Gastroesophageal sphincter (tissue), 3 donors: Measurements from ENCODE around the gene IL23R.

Experiments used
- POLR2A ChIP-seq, 2 donors: fragments of 450-650 bp; IDR thresholded peaks; one replicate each; pipeline ENCODE4 v1.6.1; 2017; ENCODE audit warnings: antibody characterized with exemption in 2 of 2, mild to moderate bottlenecking in 2 of 2, moderate library complexity in 1 of 2
- TF ChIP-seq, protein P1 (sequence below), 4 experiments: fragments of 200-600 bp in 2 of 4; fragments of 450-650 bp in 2 of 4; sonication (generic) in 1 of 4; IDR thresholded peaks; one replicate each; pipeline ENCODE4 v1.5.1; 2017 to 2019; ENCODE audit warnings: antibody characterized with exemption in 4 of 4, mild to moderate bottlenecking in 2 of 4, moderate library complexity in 2 of 4

DNA sequence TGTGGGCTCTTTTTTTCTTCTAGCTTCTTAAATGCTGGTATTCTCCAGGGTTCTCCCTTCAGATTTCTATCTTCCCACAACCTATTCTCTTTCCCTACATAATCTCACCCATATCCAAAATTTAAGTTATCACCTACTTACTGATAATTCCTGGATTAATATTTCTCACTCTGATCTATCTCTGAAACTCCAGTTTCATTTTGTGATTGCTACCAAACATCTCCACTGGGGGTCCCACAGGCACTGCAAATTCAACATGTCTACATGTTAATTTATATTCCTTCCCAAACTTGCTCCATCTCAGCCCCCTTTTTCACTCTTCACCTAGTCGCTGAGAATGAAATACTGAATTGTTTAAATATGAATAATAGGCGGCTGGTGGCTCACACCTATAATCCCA, 21.6 kb upstream of the IL23R start:
- TF ChIP-seq, protein P1, sequence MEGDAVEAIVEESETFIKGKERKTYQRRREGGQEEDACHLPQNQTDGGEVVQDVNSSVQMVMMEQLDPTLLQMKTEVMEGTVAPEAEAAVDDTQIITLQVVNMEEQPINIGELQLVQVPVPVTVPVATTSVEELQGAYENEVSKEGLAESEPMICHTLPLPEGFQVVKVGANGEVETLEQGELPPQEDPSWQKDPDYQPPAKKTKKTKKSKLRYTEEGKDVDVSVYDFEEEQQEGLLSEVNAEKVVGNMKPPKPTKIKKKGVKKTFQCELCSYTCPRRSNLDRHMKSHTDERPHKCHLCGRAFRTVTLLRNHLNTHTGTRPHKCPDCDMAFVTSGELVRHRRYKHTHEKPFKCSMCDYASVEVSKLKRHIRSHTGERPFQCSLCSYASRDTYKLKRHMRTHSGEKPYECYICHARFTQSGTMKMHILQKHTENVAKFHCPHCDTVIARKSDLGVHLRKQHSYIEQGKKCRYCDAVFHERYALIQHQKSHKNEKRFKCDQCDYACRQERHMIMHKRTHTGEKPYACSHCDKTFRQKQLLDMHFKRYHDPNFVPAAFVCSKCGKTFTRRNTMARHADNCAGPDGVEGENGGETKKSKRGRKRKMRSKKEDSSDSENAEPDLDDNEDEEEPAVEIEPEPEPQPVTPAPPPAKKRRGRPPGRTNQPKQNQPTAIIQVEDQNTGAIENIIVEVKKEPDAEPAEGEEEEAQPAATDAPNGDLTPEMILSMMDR (IDR thresholded peaks at IDR 0.05), result no peak
- no peak for TF ChIP-seq POLR2A (IDR thresholded peaks at IDR 0.05)
